GM19240 (cell line): ENCODE measurements around the gene KLHDC3.
A peak's percentile ranks its signal among the peaks of the same experiment; 100 is the strongest.
"Not testable (repeated sequence)": the region's sequence is repeated elsewhere in the genome, so short reads cannot be mapped to it uniquely, and the experiment has no call there.

Experiments
- DNase-seq: peaks from one replicate; pipeline ENCODE4 v3.0.0; 2011; ENCODE audit warnings: low spot score; ENCODE audit not compliant: insufficient read length

Gene KLHDC3

GRCh38 chr6:43026365-43026764, 12.3 kb downstream of the KLHDC3 start:
- no peak for DNase-seq

- no peak for DNase-seq
Observed at GRCh38 chr6:43029120-43029519, 15.1 kb downstream of the KLHDC3 start.

- DNase-seq: no peak
Observed at GRCh38 chr6:43032326-43032725, 18.3 kb downstream of the KLHDC3 start.

- DNase-seq: no peak
Observed at GRCh38 chr6:43033496-43034189, 19.6 kb downstream of the KLHDC3 start.

- DNase-seq: no peak
Observed at GRCh38 chr6:43034190-43034525, 20.1 kb downstream of the KLHDC3 start.

GRCh38 chr6:43035495-43036194, 21.6 kb downstream of the KLHDC3 start:
- no peak for DNase-seq

- no peak for DNase-seq
Observed at GRCh38 chr6:43036712-43037111, 22.7 kb downstream of the KLHDC3 start.

GRCh38 chr6:43037197-43037596, 23.1 kb downstream of the KLHDC3 start:
- DNase-seq: no peak

GRCh38 chr6:43037706-43038105, 23.7 kb downstream of the KLHDC3 start:
- DNase-seq: no peak

GRCh38 chr6:43038727-43039126, 24.7 kb downstream of the KLHDC3 start:
- DNase-seq: no peak

GRCh38 chr6:43040542-43041257, 26.7 kb downstream of the KLHDC3 start:
- no peak for DNase-seq

- not testable (repeated sequence) for DNase-seq
Observed at GRCh38 chr6:43041475-43041874, 27.4 kb downstream of the KLHDC3 start.

GRCh38 chr6:43043310-43043709, 29.3 kb downstream of the KLHDC3 start:
- no peak for DNase-seq

GRCh38 chr6:43045371-43045930, 31.4 kb downstream of the KLHDC3 start:
- no peak for DNase-seq

- no peak for DNase-seq
Observed at GRCh38 chr6:43047998-43048397, 33.9 kb downstream of the KLHDC3 start.

- DNase-seq: no peak
Observed at GRCh38 chr6:43050981-43051380, 36.9 kb downstream of the KLHDC3 start.

GRCh38 chr6:43052225-43052841, 38.3 kb downstream of the KLHDC3 start:
- no peak for DNase-seq

- no peak for DNase-seq
Observed at GRCh38 chr6:43052842-43053544, 38.9 kb downstream of the KLHDC3 start.

- peak; percentile 91 for DNase-seq
Observed at GRCh38 chr6:43053545-43054205, 39.6 kb downstream of the KLHDC3 start, which contains the start of gene CUL7. Gene CUL7, minus strand, starts transcription at chr6:43053851. Its CDS starts 1,063 bp downstream, at chr6:43052788.

GRCh38 chr6:43054206-43054943, 40.3 kb downstream of the KLHDC3 start:
- DNase-seq: no peak
